Measurements from ENCODE around the gene ZC3H14. TPM values are rescaled to one million over a fixed set of nuclear protein-coding genes. Genes with fewer than 3 reads are reported as not detected.
A peak's percentile ranks its signal among the peaks of the same experiment; 100 is the strongest.

The ZC3H14 gene
- total and polyA plus RNA-seq, 9 of the 15 experiments (the other 6 are each of a cell fraction or from before 2014, with no cell fraction given), result 21.1 to 109 (median 45.3) TPM

DNA sequence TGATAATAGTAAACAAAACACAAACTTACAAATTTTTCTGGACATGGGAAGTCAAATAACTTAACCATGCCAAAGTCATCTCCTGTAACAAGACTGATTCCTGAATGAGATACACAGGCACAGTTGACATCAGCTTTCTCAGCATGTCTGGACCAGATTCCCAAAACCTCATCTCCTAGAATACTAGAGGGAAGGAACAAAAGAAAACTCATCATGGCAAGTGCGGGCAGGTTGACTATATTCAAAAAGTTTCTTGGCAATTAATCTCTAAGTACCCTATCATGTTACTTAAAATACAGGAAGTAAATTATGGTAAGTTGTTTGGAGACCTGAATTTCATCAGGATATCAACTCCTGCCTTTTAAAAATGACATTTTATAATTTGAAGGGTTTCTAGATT is 53.9 kb downstream of the ZC3H14 start:
- BruUV-seq (replicated peaks), result no TSS peak
- Histone ChIP-seq H3K27ac (ENCODE audit: extremely low read depth, low read depth, low read length) (no peak overlapping the region), H3K27me3 (ENCODE audit: control insufficient read depth in 2 of 2, insufficient read depth in 2 of 2, low read length in 2 of 2) (no peaks in the 10 kb centered on the region), H3K9ac (ENCODE audit: insufficient read depth in 1 of 2, low read depth in 2 of 2, low read length in 2 of 2) (no peak overlapping the region), H3K4me2 (ENCODE audit: insufficient read depth, low read length) (no peak overlapping the region), H3K9me3 (replicated peaks; ENCODE audit: control insufficient read depth, insufficient read depth, low read depth, low read length) (no peaks in the 10 kb centered on the region), H3K79me2 (ENCODE audit: control insufficient read depth, insufficient read depth, low read length) (no peaks in the 10 kb centered on the region), H3K36me3 (ENCODE audit: control insufficient read depth, insufficient read depth, low read length) (peaks cover 24% of the 10 kb centered on the region), H4K20me1 (replicated peaks; ENCODE audit: control insufficient read depth, insufficient read depth, low read length) (no peaks in the 10 kb centered on the region), H2AFZ (ENCODE audit: low read depth, low read length) (no peak overlapping the region), H3K4me3 (no peak overlapping the region), H3K4me1 (replicated peaks in 1 of 2; ENCODE audit: control insufficient read depth in 2 of 2, insufficient read depth in 2 of 2, low read length in 2 of 2) (no peaks in the 10 kb centered on the region), H3K9me1 (ENCODE audit: control insufficient read depth, insufficient read depth, low read length) (no peaks in the 10 kb centered on the region)
- intact Hi-C loops (cut with micrococcal nuclease), result no loop called here
- POLR2A ChIA-PET, result interaction anchor here (0.5 to 1.1 kb wide), 2 partner anchors 8 to 26 kb away, joined by 3 read pairs; no protein-coding TSS in a partner anchor
- TF ChIP-seq, protein P1, sequence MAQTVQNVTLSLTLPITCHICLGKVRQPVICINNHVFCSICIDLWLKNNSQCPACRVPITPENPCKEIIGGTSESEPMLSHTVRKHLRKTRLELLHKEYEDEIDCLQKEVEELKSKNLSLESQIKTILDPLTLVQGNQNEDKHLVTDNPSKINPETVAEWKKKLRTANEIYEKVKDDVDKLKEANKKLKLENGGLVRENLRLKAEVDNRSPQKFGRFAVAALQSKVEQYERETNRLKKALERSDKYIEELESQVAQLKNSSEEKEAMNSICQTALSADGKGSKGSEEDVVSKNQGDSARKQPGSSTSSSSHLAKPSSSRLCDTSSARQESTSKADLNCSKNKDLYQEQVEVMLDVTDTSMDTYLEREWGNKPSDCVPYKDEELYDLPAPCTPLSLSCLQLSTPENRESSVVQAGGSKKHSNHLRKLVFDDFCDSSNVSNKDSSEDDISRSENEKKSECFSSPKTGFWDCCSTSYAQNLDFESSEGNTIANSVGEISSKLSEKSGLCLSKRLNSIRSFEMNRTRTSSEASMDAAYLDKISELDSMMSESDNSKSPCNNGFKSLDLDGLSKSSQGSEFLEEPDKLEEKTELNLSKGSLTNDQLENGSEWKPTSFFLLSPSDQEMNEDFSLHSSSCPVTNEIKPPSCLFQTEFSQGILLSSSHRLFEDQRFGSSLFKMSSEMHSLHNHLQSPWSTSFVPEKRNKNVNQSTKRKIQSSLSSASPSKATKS (CRISPR knock-in tag; IDR thresholded peaks at IDR 0.05), result no peak
- TF ChIP-seq KHSRP (IDR thresholded peaks at IDR 0.05) (no peak), CCAR2 (IDR thresholded peaks at IDR 0.05; ENCODE audit: low read depth, low read length) (no peak)
- ATAC-seq (no peak), FAIRE-seq (no peak), DNase-seq (ENCODE audit: extremely low read depth in 1 of 4, low spot score in 3 of 4) (no peak)
- CTCF ChIA-PET (ENCODE audit: low intra/inter-chr PET ratio), result no interaction called here
- in situ Hi-C loops (cut with MboI), result no loop called here
- 75% methylated on average over 1 of the region's 1 CpG for WGBS (ENCODE audit: insufficient coverage, low coverage, missing lambda C conversion rate)

DNA sequence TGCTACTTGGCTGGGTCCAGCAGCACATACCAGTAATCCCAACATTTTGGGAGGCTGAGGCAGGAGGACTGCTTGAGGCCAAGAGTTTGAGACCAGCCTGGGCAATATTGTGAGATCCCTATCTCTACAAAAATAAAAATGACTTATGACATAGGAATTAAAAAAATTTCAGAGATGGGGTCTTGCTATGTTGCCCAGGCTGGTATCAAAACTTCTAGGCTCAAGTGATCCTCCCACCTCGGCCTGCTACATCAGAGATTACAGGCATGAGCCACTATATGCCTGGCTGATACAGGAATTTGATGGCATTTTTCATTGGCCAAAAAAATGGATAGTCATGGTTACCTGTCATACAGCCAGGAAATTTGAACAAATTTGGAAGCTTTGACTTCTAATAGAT is 54.6 kb downstream of the ZC3H14 start:
- Histone ChIP-seq H4K20me1 (replicated peaks; ENCODE audit: control insufficient read depth, insufficient read depth, low read length) (no peaks in the 10 kb centered on the region), H3K27me3 (ENCODE audit: control insufficient read depth in 2 of 2, insufficient read depth in 2 of 2, low read length in 2 of 2) (no peaks in the 10 kb centered on the region), H3K9ac (ENCODE audit: insufficient read depth in 1 of 2, low read depth in 2 of 2, low read length in 2 of 2) (no peak overlapping the region), H3K79me2 (ENCODE audit: control insufficient read depth, insufficient read depth, low read length) (no peaks in the 10 kb centered on the region), H3K36me3 (ENCODE audit: control insufficient read depth, insufficient read depth, low read length) (peaks cover 16% of the 10 kb centered on the region), H3K27ac (ENCODE audit: extremely low read depth, low read depth, low read length) (no peak overlapping the region), H2AFZ (ENCODE audit: low read depth, low read length) (no peak overlapping the region), H3K4me3 (no peak overlapping the region), H3K4me2 (ENCODE audit: insufficient read depth, low read length) (no peak overlapping the region), H3K9me3 (replicated peaks; ENCODE audit: control insufficient read depth, insufficient read depth, low read depth, low read length) (no peaks in the 10 kb centered on the region), H3K9me1 (ENCODE audit: control insufficient read depth, insufficient read depth, low read length) (no peaks in the 10 kb centered on the region), H3K4me1 (replicated peaks in 1 of 2; ENCODE audit: control insufficient read depth in 2 of 2, insufficient read depth in 2 of 2, low read length in 2 of 2) (no peaks in the 10 kb centered on the region)
- POLR2A ChIA-PET, result no interaction called here
- DNase-seq (ENCODE audit: extremely low read depth in 1 of 4, low spot score in 3 of 4) (no peak), ATAC-seq (no peak), FAIRE-seq (no peak)
- TF ChIP-seq RBM25 (IDR thresholded peaks at IDR 0.05; ENCODE audit: low read depth, low read length, severe bottlenecking) (peak; percentile 38), ZNF121 (CRISPR knock-in tag; conservative IDR thresholded peaks at IDR 0.05) (peak; percentile 74), SREBF2 (CRISPR knock-in tag; IDR thresholded peaks at IDR 0.05) (no peak), ZFP30 (CRISPR knock-in tag; IDR thresholded peaks at IDR 0.05; ENCODE audit: borderline replicate concordance) (no peak), HOXB6 (CRISPR knock-in tag; IDR thresholded peaks at IDR 0.05; ENCODE audit: borderline replicate concordance) (no peak), ZKSCAN3 (CRISPR knock-in tag; IDR thresholded peaks at IDR 0.05) (no peak), TAF1 (IDR thresholded peaks at IDR 0.05; ENCODE audit: control insufficient read depth, extremely low read depth, insufficient read depth, low read length, severe bottlenecking) (no peak), OTX1 (CRISPR knock-in tag; IDR thresholded peaks at IDR 0.05) (no peak)
- TF ChIP-seq, protein P2, sequence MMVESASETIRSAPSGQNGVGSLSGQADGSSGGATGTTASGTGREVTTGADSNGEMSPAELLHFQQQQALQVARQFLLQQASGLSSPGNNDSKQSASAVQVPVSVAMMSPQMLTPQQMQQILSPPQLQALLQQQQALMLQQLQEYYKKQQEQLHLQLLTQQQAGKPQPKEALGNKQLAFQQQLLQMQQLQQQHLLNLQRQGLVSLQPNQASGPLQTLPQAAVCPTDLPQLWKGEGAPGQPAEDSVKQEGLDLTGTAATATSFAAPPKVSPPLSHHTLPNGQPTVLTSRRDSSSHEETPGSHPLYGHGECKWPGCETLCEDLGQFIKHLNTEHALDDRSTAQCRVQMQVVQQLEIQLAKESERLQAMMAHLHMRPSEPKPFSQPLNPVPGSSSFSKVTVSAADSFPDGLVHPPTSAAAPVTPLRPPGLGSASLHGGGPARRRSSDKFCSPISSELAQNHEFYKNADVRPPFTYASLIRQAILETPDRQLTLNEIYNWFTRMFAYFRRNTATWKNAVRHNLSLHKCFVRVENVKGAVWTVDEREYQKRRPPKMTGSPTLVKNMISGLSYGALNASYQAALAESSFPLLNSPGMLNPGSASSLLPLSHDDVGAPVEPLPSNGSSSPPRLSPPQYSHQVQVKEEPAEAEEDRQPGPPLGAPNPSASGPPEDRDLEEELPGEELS (CRISPR knock-in tag; IDR thresholded peaks at IDR 0.05; ENCODE audit: borderline replicate concordance), result no peak
- WGBS (ENCODE audit: insufficient coverage, low coverage, missing lambda C conversion rate), result 83% methylated on average over 1 of the region's 1 CpG
- in situ Hi-C loops (cut with MboI) (no loop called here), intact Hi-C loops (cut with micrococcal nuclease) (no loop called here)
- no TSS peak for BruUV-seq (replicated peaks)
- CTCF ChIA-PET (ENCODE audit: low intra/inter-chr PET ratio), result no interaction called here

Measured in K562 (cell line).